Nucleus accumbens (tissue), 56 donors: ENCODE data around the gene HIF1AN.
"Not testable (repeated sequence)": the region's sequence is repeated elsewhere in the genome, so short reads cannot be mapped to it uniquely, and the experiment has no call there.

Experiments used
- DNase-seq, 56 donors: peaks; one replicate each; lab custom pipeline; 2025; lab: John Stamatoyannopoulos, UW

HIF1AN gene

GRCh38 chr10:100565206-100565985 is 29.7 kb downstream of the HIF1AN start:
- no peak for DNase-seq

DNA sequence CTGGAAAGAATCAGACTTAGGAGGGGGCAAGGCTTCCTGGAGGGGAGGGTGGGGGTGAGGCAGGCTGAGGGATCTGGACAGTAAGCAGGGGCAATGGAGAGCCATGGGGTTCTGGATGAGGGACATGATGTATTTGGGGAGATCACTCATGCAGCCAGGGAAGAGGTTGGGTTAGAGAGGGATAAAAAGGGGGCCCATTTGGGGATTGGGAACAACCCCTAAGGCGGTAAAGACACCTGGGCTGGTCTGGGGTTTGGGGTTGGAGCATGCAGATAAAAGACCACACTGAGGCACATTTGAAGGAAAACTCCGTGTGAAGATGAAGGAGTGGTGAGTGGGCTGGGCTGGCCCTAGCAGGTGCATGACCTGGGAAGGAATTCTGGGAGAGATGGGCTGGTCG is 30.8 kb downstream of the HIF1AN start:
- DNase-seq: no peak

DNA sequence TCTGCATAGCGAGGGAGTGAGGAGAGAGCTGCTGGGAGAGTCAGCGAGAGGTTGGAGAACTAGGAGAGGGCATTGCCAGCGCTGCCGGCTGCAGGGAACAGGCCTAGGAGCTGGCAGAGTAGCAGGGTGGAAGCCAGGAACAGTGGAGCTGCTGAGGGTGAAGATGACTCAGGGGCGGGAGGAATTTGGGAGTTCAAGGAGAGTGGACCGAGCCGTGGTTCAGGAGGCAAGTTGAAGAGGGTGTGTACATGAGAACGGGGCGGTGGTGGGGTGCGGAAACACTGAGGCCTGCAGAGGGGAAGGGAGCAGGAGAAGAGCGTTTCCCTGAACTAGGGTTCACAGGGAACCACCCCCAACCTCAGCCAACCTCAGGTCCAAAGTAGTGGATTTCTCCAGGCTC is 31.5 kb downstream of the HIF1AN start:
- no peak for DNase-seq

DNA sequence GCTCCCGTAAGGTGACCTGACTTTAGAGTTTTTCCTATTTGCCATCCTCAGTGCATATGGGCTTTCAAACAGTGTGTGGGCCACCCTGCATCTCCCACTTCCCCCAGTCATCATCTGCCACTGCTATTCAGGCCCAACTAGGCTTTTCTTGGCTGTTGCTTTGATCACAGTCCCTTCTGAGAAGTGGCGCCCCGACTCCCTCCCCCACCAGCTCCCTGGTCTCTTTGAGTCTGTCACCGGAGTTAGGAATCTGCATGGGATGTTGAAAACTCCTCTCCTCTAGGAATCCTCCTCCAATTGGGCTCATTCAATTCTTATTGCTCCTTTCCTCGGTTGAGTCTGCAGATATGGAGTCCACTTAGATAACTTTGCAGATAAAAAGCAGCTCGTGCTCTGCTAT is 32.1 kb downstream of the HIF1AN start:
- DNase-seq: no peak

DNA sequence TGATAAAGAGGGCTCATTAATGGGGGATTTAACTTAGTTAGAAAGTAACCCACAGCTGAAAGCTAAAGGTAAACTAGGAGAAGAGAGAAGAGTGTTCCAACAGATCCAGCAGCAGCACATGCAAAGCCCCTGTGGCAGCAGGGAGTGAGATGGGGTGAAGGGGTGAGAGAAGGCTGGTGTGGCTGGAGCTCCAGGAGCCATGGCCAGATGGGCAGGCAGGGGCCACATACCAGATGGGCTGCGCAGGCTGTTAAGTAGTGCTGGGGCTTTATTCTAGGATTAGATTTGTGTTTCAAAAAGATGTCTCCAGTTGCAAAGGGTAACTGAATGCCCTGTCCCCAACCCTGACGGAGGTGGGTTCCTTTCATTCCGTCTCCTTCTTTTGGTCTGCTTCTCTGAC is 33.2 kb downstream of the HIF1AN start:
- no peak for DNase-seq

- peak in 5 of 56 donors; percentile 3 to 41 (median 27) for DNase-seq
Observed at GRCh38 chr10:100569687-100570481, 34.1 kb downstream of the HIF1AN start.

GRCh38 chr10:100570506-100570905 is 34.8 kb downstream of the HIF1AN start:
- no peak for DNase-seq

DNA sequence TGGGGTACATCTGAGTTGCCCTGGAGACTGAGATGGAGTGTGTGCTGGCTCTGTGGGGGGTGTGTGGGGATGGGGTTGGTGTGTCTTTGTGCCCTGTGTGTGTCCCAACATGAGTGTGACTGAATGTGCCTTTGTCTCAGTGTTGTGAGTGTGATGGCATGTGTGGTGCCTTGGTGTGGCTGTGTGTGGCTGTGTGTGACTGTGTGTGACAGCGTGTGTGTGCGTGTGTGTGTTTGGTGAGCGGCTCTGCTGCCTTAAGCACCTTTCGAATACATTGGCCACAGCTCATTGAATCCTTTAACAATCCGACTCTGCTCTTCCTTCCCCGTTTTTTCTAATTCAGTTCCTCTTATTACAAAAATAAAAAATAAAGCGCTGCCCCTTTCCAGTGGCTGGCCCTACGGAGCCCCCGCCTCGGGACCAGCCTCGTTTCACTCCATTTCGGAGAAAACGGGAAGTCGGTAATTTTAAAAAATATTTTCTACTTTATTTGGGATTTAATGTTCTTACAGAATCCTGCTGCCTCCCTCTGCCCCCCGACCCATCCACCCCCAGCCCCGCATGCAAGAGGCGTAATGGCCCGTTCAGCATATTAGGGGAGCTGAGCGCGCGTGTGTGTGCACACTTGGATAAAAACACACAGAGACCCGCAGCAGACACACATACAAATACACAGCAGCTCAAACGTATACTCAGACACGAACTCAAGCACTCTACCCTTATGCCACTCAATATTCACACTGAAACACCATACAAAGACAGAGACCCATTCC is 35.5 kb downstream of the HIF1AN start:
- DNase-seq: no peak

DNA sequence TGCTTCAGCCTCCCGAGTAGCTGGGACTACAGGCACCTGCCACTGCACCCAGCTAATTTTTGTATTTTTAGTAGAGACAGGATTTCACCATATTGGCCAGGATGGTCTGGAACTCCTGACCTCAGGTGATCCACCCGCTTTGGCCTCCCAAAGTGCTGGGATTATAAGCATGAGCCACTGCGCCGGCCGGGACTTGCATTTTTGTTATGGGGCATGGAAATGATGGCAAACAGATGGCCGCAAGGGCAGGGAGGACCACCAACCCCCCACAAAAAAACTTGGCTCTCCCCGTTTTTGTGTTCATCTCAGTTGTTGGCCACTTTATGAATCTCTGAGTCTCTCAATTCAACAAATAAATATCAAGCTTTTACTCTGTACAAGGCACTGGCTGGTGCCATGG is 39.4 kb downstream of the HIF1AN start:
- not testable (repeated sequence) for DNase-seq

DNA sequence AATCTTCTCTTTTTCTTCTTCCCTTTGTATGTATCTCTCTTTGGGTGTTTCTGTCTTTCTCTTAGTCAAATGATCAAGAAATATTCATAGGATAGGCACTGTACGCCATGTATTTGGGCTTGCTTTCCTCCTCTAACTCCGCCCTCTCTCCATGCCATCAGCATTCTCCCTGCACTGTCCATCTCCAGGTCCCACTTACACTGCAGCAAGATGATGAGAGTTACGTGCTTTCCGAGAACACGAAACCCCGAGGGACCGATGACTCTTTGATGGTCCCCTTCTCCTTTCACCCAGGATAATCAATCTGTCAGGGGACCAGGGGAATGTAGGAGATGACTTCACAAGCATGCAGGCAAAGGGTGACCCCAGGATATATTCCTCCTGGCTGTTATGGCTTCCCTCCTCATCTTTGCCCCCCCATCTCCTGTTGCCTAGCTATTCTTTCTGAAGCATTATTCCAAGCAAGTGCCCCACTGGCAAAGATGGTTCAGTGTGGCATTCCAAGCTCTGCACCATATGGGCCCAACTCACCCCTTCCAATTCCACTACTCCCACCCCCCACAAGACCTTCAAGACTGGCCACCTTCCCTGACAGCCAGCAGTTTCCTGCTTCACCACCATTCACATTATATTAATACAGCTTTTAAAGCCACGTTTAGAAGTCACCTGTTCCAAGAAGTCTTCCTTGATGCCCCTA is 40.0 kb downstream of the HIF1AN start:
- DNase-seq: no peak

DNA sequence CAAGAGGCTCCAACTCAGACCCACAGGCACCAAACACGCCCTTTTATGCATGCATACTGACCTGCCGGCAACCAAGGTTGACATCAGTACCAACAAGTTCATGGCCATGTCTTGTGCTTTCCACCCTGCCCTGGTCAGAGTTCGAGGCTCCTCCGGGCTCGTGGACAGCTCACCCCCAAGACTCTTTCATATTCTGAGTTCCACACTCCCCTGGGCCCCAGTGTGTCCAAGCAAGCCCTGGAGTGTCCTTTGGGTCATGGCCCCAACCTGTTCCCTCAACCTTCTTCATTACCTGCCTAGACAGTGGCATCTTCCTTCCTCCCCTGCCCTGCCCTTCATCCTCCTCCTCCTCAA is 40.5 kb downstream of the HIF1AN start:
- DNase-seq: no peak

- no peak for DNase-seq
Observed at GRCh38 chr10:100579261-100580090, 43.7 kb downstream of the HIF1AN start.

DNA sequence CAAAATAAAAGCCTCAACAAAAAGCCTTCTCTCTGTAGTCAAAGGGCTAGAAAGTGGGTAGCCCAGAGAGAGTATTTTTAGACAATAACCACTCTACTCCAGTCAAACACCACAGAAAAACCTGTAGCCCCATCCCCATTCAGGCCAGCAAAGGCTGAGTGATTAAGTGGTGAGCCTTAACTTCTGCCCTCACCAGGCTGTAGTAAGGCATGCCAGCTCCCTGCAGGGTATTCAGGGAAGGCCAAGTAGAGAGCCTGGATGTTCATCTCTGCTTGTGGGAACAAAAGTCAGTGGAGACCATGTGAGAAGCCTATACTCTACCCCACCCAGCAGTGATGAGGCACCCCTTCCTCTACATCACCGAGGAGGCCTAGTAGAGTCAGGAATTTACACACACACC is 51.2 kb downstream of the HIF1AN start:
- no peak for DNase-seq

GRCh38 chr10:100598166-100598565 is 62.4 kb downstream of the HIF1AN start:
- no peak for DNase-seq

DNA sequence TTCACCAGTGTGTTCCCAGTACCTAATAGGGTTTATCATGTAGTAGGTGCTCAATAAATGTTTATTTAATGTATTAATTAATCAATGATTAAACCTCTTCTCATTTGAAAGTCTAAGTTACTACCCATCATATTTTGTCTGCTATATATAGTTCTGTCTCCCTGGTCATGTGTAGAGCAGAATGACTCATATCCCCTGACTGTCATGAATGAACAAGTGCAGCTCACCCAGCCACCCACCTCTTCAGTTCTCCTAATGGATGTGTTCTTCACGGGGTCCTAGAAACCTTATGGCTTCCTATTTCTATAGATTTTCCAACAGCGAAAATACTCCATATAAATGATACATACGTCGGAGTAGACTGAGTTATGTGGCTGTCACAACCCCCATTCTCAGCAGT is 64.5 kb downstream of the HIF1AN start:
- DNase-seq: peak in 4 of 56 donors; percentile 10 to 21 (median 16)

DNA sequence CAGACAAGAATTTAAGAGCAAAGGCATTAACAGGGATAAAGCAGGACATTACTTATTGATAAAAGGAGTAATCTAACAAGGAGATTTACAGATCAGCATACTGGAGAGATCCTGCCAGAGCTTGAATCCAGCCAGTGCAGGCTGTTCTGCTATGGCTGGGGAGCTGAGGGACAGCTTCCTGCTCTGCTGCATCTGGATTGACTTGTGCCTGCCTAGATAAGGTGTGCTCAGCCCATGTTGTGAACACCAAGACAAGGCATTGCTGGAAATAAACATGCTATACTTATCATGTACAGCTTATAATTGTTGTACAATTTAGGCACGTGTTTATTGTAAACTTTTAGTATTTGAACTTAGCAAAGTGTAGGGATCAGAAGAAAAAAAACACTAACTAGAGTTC is 71.7 kb downstream of the HIF1AN start:
- no peak for DNase-seq
